NCI-H2081 treated with DMSO at 0.1 percent for 48 hours (cell line): ENCODE results near the gene HDAC4.

Experiments used
- DNase-seq: peaks from one replicate; lab custom pipeline; 2025; lab: John Stamatoyannopoulos, UW

HDAC4 gene

GRCh38 chr2:239139566-239139965, 261.3 kb downstream of the HDAC4 start:
- DNase-seq = no peak

DNA sequence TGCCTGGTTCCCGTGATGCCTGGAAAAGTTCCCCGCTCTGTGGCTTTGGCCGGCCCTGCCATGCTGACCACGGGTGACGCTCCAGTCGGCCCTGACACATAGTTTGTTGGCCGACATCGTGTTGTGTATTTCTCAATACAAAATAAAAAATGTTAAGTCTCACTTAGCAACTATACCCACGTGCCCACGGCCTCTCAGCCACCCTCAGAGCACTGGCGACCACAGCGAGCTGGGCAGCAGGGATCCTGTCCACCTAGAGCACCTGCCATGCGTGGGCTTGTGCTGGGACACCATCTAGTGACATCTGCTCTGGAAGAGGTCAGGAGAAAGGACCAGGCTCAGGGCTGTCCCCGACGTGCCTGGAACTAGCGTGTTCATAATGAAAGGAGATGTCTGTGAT, 261.7 kb downstream of the HDAC4 start:
- no peak for DNase-seq

GRCh38 chr2:239138610-239139009, 262.2 kb downstream of the HDAC4 start:
- DNase-seq = no peak

GRCh38 chr2:239137898-239138283, 262.9 kb downstream of the HDAC4 start:
- no peak for DNase-seq

DNA sequence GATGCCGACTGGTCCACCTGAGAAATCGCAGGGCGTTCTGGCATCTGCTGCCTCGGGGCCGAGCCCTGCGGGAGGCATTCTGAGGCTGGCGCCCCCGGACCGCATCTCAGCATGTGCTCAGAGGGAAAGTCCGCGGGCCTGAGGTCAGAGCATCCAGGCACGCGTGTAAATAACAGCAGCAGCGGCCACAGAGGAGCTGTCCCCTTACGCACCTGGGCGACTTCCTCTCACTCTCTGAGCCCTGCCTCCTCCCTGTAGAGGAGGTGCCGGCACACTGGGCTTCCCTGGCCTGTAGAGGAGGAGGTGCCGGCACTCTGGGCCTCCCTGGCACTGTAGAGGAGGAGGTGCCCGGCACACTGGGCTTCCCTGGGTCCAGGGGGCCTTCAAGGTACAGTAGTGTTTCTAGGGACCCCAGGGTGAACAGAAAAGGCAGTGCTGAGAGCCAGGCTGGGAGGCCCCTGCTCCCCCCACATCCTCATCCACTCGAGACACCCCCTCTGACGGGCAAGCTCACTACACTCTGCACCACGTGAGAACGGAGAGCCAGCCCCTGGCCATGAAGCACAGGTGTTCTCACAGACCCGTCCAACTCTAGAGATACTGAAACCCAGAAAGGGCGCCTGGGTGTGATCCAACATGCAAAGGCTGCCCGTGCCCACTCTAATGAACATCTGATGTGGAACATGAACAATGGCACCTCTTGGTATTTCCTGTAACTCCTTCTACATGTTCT, 263.5 kb downstream of the HDAC4 start:
- no peak for DNase-seq

DNA sequence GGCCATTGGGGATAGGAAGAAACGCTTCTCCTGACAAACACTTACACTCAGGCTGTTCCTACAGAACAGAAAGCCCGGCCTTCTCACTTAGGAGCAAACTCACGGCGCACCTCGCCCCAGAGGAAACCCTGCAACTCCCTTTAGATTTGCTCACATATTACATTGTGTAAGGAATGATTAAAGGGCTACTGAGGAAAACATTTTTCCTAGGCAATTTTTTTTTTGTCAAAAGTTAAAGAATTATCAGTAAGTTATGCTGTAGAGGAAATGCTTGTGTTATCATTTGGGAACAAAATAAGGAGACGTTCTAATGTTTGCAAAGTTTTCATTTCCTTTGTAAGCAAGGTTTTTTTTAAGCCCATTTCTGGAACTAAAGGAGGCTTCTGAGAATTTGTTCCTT, 264.1 kb downstream of the HDAC4 start:
- no peak for DNase-seq

GRCh38 chr2:239136203-239136602, 264.6 kb downstream of the HDAC4 start:
- DNase-seq = no peak

GRCh38 chr2:239135531-239135930, 265.3 kb downstream of the HDAC4 start:
- no peak for DNase-seq

- no peak for DNase-seq
Measured at GRCh38 chr2:239133945-239134570, 266.8 kb downstream of the HDAC4 start.

DNA sequence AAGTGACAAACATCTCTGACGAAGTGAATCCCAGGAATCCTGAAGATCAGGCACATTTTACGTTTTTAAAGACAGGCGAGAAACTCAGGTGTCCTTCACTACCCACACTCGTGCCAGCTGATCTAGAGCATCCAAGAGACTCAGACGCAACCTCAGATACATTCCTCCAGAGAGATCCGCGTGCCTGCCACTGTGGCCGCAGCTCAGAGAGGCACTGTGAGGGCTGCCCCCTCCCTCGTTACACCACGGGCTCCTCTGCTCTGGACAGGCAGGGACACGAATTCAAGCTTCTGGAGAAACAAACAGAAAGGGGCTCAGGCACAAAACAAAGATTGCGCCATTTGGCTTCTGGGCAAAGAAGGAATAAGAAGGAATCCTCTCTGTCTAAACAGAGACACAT, 268.0 kb downstream of the HDAC4 start:
- no peak for DNase-seq

- DNase-seq = no peak
Measured at GRCh38 chr2:239132156-239132709, 268.6 kb downstream of the HDAC4 start.

- DNase-seq = no peak
Measured at GRCh38 chr2:239131521-239131920, 269.3 kb downstream of the HDAC4 start.

GRCh38 chr2:239130786-239131325, 270.0 kb downstream of the HDAC4 start:
- no peak for DNase-seq

- no peak for DNase-seq
Measured at GRCh38 chr2:239130041-239130440, 270.8 kb downstream of the HDAC4 start.

GRCh38 chr2:239129147-239129920, 271.5 kb downstream of the HDAC4 start:
- DNase-seq = no peak

DNA sequence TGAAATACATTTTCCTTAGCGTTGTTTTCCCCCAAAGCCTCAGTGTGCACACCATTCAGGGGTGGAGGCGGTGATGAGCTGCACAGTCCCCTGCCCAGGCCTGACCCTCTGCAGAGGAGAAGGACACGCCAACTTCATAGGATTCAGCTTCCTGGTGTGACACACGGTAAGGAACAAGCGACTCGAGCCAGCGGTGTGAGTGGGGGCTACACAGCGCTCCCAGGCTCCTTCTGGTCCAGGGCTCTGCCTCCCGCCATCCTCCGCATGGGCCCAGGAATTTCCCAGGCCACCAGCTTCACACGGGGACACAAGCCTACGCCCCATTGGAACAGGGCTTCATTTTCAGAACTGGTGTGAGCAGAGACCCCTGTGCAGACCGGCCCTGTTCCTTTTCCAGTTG, 272.1 kb downstream of the HDAC4 start:
- DNase-seq = no peak

DNA sequence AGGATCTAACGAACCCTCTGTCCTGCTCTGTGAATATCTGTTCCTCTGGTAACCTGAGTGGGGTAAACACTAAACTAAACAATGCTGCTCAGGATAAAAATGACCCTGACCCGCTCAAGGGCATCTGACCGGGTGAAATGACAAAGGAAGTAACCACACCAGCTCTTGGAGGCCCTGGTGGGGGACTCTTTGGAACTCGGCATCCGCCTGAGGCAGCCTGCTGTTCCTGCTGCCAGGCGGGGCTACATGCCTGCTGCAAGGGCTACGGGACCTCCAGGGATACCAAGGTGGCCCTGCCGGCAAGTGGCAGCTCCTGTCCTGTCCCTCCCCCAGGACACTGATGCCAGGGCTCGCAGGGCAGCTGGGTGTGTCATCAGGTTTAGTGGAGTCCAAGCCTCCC, 273.3 kb downstream of the HDAC4 start:
- DNase-seq = no peak

GRCh38 chr2:239125726-239126675, 274.8 kb downstream of the HDAC4 start:
- DNase-seq = no peak

DNA sequence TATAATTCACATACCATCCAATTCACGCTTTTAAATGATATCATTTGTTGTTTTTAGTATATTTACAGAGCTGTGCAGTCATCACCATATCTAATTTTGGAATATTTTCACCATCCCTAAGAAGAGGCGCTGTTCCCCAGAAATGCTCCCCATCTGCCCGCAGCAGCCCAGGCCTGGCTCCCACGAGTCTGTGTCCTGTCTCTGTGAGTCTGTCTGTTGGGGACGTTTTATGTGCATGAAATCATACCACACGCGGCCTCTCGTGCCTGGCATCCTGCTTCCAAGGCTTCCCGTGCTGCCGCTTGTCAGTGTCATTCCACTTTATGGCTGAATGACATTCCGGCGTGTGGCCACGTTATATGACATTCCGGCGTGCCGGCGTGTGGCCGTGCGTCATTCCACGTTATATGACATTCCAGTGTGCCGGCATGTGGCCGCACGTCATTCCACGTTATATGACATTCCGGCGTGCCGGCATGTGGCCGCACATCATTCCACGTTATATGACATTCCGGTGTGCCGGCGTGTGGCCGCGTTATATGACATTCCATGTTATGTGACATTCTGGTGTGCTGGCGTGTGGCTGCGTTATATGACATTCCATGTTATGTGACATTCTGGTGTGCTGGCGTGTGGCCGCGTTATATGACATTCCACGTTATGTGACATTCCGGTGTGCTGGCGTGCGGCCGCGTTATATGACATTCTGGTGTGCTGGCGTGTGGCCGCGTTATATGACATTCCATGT, 276.5 kb downstream of the HDAC4 start:
- DNase-seq = no peak

GRCh38 chr2:239122421-239123110, 278.3 kb downstream of the HDAC4 start:
- DNase-seq = no peak
